GM23248 (cell line): Measurements from ENCODE around the gene GNA15. TPM values are rescaled to one million over a fixed set of nuclear protein-coding genes. Genes with fewer than 3 reads are reported as not detected.

Source experiments
- DNase-seq: peaks from one replicate; pipeline ENCODE4 v3.0.0-alpha.2; 2015
- H2AFZ ChIP-seq: fragments of 200-600 bp; sonication (generic); 2 replicates; pipeline ENCODE4 v1.6.1; 2016; ENCODE audit warnings: antibody characterized with exemption
- H3F3A ChIP-seq: fragments of 200-600 bp; sonication (generic); 2 replicates; pipeline ENCODE4 v1.6.1; 2016; ENCODE audit warnings: mild to moderate bottlenecking, antibody characterized with exemption, mixed run types; ENCODE audit not compliant: insufficient read depth
- H3K27ac ChIP-seq: fragments of 200-600 bp; sonication (generic); 2 replicates; pipeline ENCODE4 v1.5.1; 2016; ENCODE audit warnings: mild to moderate bottlenecking
- H3K27me3 ChIP-seq: fragments of 200-600 bp; sonication (generic); replicated peaks from 2 replicates; pipeline ENCODE4 v1.6.1; 2016; ENCODE audit warnings: mild to moderate bottlenecking; ENCODE audit not compliant: insufficient read depth
- H3K36me3 ChIP-seq: fragments of 200-600 bp; sonication (generic); 2 replicates; pipeline ENCODE4 v1.6.1; 2016; ENCODE audit warnings: low read depth, mild to moderate bottlenecking
- H3K4me1 ChIP-seq: fragments of 200-600 bp; sonication (generic); 2 replicates; pipeline ENCODE4 v1.6.1; 2016; ENCODE audit warnings: mild to moderate bottlenecking; ENCODE audit not compliant: insufficient read depth
- H3K4me2 ChIP-seq: fragments of 200-600 bp; sonication (generic); one replicate; pipeline ENCODE4 v1.6.1; 2016; ENCODE audit warnings: mild to moderate bottlenecking; ENCODE audit not compliant: unreplicated experiment
- H3K4me3 ChIP-seq: fragments of 200-600 bp; sonication (generic); 2 replicates; pipeline ENCODE4 v1.5.1; 2016; ENCODE audit warnings: mild to moderate bottlenecking
- H3K79me2 ChIP-seq: fragments of 200-600 bp; sonication (generic); 2 replicates; pipeline ENCODE4 v1.6.1; 2016; ENCODE audit warnings: mild to moderate bottlenecking; ENCODE audit not compliant: insufficient read depth
- H3K9ac ChIP-seq: fragments of 200-600 bp; sonication (generic); 2 replicates; pipeline ENCODE4 v1.6.1; 2016; ENCODE audit warnings: mild to moderate bottlenecking
- H3K9me2 ChIP-seq: fragments of 200-600 bp; sonication (generic); 2 replicates; pipeline ENCODE4 v1.6.1; 2016; ENCODE audit warnings: mixed run types, mild to moderate bottlenecking, moderate library complexity; ENCODE audit not compliant: insufficient read depth
- H3K9me3 ChIP-seq: fragments of 200-600 bp; sonication (generic); one replicate; pipeline ENCODE4 v1.6.1; 2017; ENCODE audit warnings: low read depth
- H4K20me1 ChIP-seq: fragments of 200-600 bp; sonication (generic); 2 replicates; pipeline ENCODE4 v1.6.0; 2016; ENCODE audit not compliant: insufficient read depth
- EZH2 ChIP-seq: fragments of 200-600 bp; sonication (generic); IDR thresholded peaks from 2 replicates; pipeline ENCODE4 v1.6.1; 2018; ENCODE audit warnings: antibody characterized with exemption, mild to moderate bottlenecking; ENCODE audit not compliant: insufficient read depth, poor library complexity, severe bottlenecking
- EZH2phosphoT487 ChIP-seq: fragments of 200-600 bp; sonication (generic); IDR thresholded peaks from 2 replicates; pipeline ENCODE4 v1.6.1; 2018; ENCODE audit warnings: antibody characterized with exemption, moderate library complexity, mild to moderate bottlenecking, low read depth; ENCODE audit not compliant: insufficient read depth
- WGBS, 2 experiments: methylation state at CpG; one replicate each; pipeline ENCODE4 v1.1.6; 2015 to 2017; ENCODE audit warnings: low lambda C conversion rate in 2 of 2, low coverage in 1 of 2; ENCODE audit errors: missing lambda C conversion rate in 2 of 2; 5-methylcytosine and 5-hydroxymethylcytosine counted together
- in situ Hi-C: fragments of 300-500 bp; cut with MboI; formaldehyde crosslinking; loops from 2 replicates; pipeline ENCODE4 v1.15.0; 2020
- polyA plus RNA-seq: library from polyadenylated mRNA; unstranded; fragments of >200 nt; fragmentation: Nextera tagmentation; extraction: Ambion mirVana; gene quantifications from 2 replicates; pipeline ENCODE4 v1.2.1, GENCODE V29; 2016
- total RNA-seq: library from RNA; depleted of rRNA; stranded (reverse); fragments of >200 nt; shearing (Covaris generic); gene quantifications from 2 replicates; pipeline ENCODE4 v1.2.3, GENCODE V29; 2014

GNA15 gene
- total and polyA plus RNA-seq, 2 experiments from 2014 or later, result not detected

GRCh38 chr19:3121821-3122511 lies 13.9 kb upstream of the GNA15 start:
- no peaks in the 10 kb centered on the region for H3K9me2 ChIP-seq
- H3K27ac ChIP-seq, result no peak overlapping the region
- TF ChIP-seq EZH2 (no peak), EZH2phosphoT487 (no peak)
- no peak for DNase-seq
- no peaks in the 10 kb centered on the region for H3K27me3 ChIP-seq
- no peak overlapping the region for H2AFZ ChIP-seq
- no peaks in the 10 kb centered on the region for H4K20me1 ChIP-seq
- H3K4me3 ChIP-seq, result no peak overlapping the region
- WGBS, 2 experiments, result 95 to 96% methylated on average over 30 to 33 of the region's 40 CpGs
- H3K9ac ChIP-seq, result no peak overlapping the region
- in situ Hi-C loops, result no loop called here
- no peaks in the 10 kb centered on the region for H3F3A ChIP-seq
- no peaks in the 10 kb centered on the region for H3K9me3 ChIP-seq
- H3K79me2 ChIP-seq, result no peaks in the 10 kb centered on the region
- H3K4me2 ChIP-seq, result no peak overlapping the region
- H3K4me1 ChIP-seq, result no peaks in the 10 kb centered on the region
- no peaks in the 10 kb centered on the region; the same call in 1 of the 2 replicates for H3K36me3 ChIP-seq

- no peaks in the 10 kb centered on the region for H4K20me1 ChIP-seq
These were observed 13.3 kb upstream of the GNA15 start for GRCh38 chr19:3122512-3122870.

GRCh38 chr19:3123088-3123721 lies 12.6 kb upstream of the GNA15 start:
- H3F3A ChIP-seq, result no peaks in the 10 kb centered on the region
- H4K20me1 ChIP-seq, result no peaks in the 10 kb centered on the region
- no peak for DNase-seq
- H3K4me2 ChIP-seq, result no peak overlapping the region
- 89% methylated on average over 29 of the region's 29 CpGs for WGBS, 2 experiments
- H3K79me2 ChIP-seq, result no peaks in the 10 kb centered on the region
- in situ Hi-C loops, result no loop called here
- no peaks in the 10 kb centered on the region for H3K9me3 ChIP-seq
- TF ChIP-seq EZH2, result no peak
- no peak for TF ChIP-seq EZH2phosphoT487
- H3K9me2 ChIP-seq, result no peaks in the 10 kb centered on the region
- H3K4me1 ChIP-seq, result no peaks in the 10 kb centered on the region
- H3K4me3 ChIP-seq, result no peak overlapping the region
- no peak overlapping the region for H3K27ac ChIP-seq
- H3K9ac ChIP-seq, result no peak overlapping the region
- no peaks in the 10 kb centered on the region for H3K27me3 ChIP-seq
- H2AFZ ChIP-seq, result no peak overlapping the region
- H3K36me3 ChIP-seq, result no peaks in the 10 kb centered on the region; the same call in 1 of the 2 replicates

More at GRCh38 chr19:3122512-3122870, 13.3 kb upstream of the GNA15 start:
- Histone ChIP-seq H3K9me3 (no peaks in the 10 kb centered on the region), H2AFZ (no peak overlapping the region), H3K79me2 (no peaks in the 10 kb centered on the region), H3K4me1 (no peaks in the 10 kb centered on the region), H3K9ac (no peak overlapping the region), H3K9me2 (no peaks in the 10 kb centered on the region), H3K36me3 (no peaks in the 10 kb centered on the region; the same call in 1 of the 2 replicates), H3K4me3 (no peak overlapping the region), H3F3A (no peaks in the 10 kb centered on the region), H3K27ac (no peak overlapping the region), H3K27me3 (no peaks in the 10 kb centered on the region), H3K4me2 (no peak overlapping the region)
- WGBS, 2 experiments, result 97 to 100% methylated on average over 11 to 22 of the region's 22 CpGs
- TF ChIP-seq EZH2phosphoT487 (no peak), EZH2 (no peak)
- DNase-seq, result no peak
- in situ Hi-C loops, result no loop called here

- 49 to 52% methylated on average over 8 of the region's 8 CpGs for WGBS, 2 experiments
These were observed 11.9 kb upstream of the GNA15 start for GRCh38 chr19:3123956-3124355.

More at GRCh38 chr19:3123956-3124355, 11.9 kb upstream of the GNA15 start:
- Histone ChIP-seq H3K36me3 (no peaks in the 10 kb centered on the region; the same call in 1 of the 2 replicates), H3K4me3 (no peak overlapping the region), H3K9me2 (no peaks in the 10 kb centered on the region), H3K4me2 (no peak overlapping the region), H3K27me3 (no peaks in the 10 kb centered on the region), H3F3A (no peaks in the 10 kb centered on the region), H4K20me1 (no peaks in the 10 kb centered on the region), H3K79me2 (no peaks in the 10 kb centered on the region), H3K4me1 (no peaks in the 10 kb centered on the region), H3K27ac (no peak overlapping the region), H3K9me3 (no peaks in the 10 kb centered on the region), H2AFZ (no peak overlapping the region), H3K9ac (no peak overlapping the region)
- no peak for DNase-seq
- in situ Hi-C loops, result no loop called here
- TF ChIP-seq EZH2phosphoT487, result no peak
- TF ChIP-seq EZH2, result no peak
